Pulmonary artery endothelial cell (primary cell): ENCODE measurements around the gene ANKRD13C. TPM values are rescaled to one million over a fixed set of nuclear protein-coding genes. Genes with fewer than 3 reads are reported as not detected.

Experiments used
- DNase-seq: peaks from one replicate; pipeline ENCODE4 v3.0.0-alpha.2; 2011; ENCODE audit warnings: low read depth, low spot score
- total RNA-seq: library from RNA; depleted of rRNA; stranded (reverse); fragments of >200 nt; gene quantifications from 2 replicates; pipeline ENCODE4 v1.2.3, GENCODE V29; 2014

The ANKRD13C gene
- total RNA-seq, 1 donor from 2014 or later: 24.8 TPM

GRCh38 chr1:70311369-70311768, 43.2 kb downstream of the ANKRD13C start:
- DNase-seq: no peak

GRCh38 chr1:70299472-70299871, 55.0 kb downstream of the ANKRD13C start:
- DNase-seq: no peak

GRCh38 chr1:70295749-70296148, 58.8 kb downstream of the ANKRD13C start:
- DNase-seq: no peak

GRCh38 chr1:70293186-70293843, 61.2 kb downstream of the ANKRD13C start:
- no peak for DNase-seq

GRCh38 chr1:70290218-70290617, 64.3 kb downstream of the ANKRD13C start:
- DNase-seq: peak; percentile 26

- no peak for DNase-seq
Measured at GRCh38 chr1:70288166-70288565, 66.4 kb downstream of the ANKRD13C start.

- DNase-seq: no peak
Measured at GRCh38 chr1:70286453-70286852, 68.1 kb downstream of the ANKRD13C start.

- DNase-seq: no peak
Measured at GRCh38 chr1:70284366-70284765, 70.2 kb downstream of the ANKRD13C start.

- DNase-seq: no peak
Measured at GRCh38 chr1:70278710-70279109, 75.8 kb downstream of the ANKRD13C start.

- no peak for DNase-seq
Measured at GRCh38 chr1:70277875-70278274, 76.6 kb downstream of the ANKRD13C start.

- no peak for DNase-seq
Measured at GRCh38 chr1:70265946-70266345, 88.6 kb downstream of the ANKRD13C start.

- peak; percentile 19 for DNase-seq
Measured at GRCh38 chr1:70264839-70265238, 89.7 kb downstream of the ANKRD13C start.

GRCh38 chr1:70256664-70257063, 97.9 kb downstream of the ANKRD13C start:
- DNase-seq: no peak

- DNase-seq: no peak
Measured at GRCh38 chr1:70248729-70249128, 105.8 kb downstream of the ANKRD13C start.

GRCh38 chr1:70247768-70248167, 106.8 kb downstream of the ANKRD13C start:
- DNase-seq: no peak

GRCh38 chr1:70247122-70247521, 107.4 kb downstream of the ANKRD13C start:
- DNase-seq: no peak

- DNase-seq: no peak
Measured at GRCh38 chr1:70239940-70240339, 114.6 kb downstream of the ANKRD13C start.

GRCh38 chr1:70234733-70235132, 119.8 kb downstream of the ANKRD13C start:
- DNase-seq: no peak

- DNase-seq: no peak
Measured at GRCh38 chr1:70231475-70231874, 123.0 kb downstream of the ANKRD13C start.

GRCh38 chr1:70228670-70229069, 125.9 kb downstream of the ANKRD13C start:
- no peak for DNase-seq

- DNase-seq: no peak
Measured at GRCh38 chr1:70227439-70227838, 127.1 kb downstream of the ANKRD13C start.

GRCh38 chr1:70224954-70225353, 129.6 kb downstream of the ANKRD13C start:
- DNase-seq: no peak

- no peak for DNase-seq
Measured at GRCh38 chr1:70222716-70223235, 131.7 kb downstream of the ANKRD13C start.
